B cell (primary cell): Measurements from ENCODE around the gene STUM. TPM values are rescaled to one million over a fixed set of nuclear protein-coding genes. Genes with fewer than 3 reads are reported as not detected.

Experiments used
- ATAC-seq: fragments of 200-7000 bp; cut with Tn5 transposase; one replicate; pipeline ENCODE4 v1.10.0; 2021; ENCODE audit warnings: low read depth, mild to moderate bottlenecking, moderate number of reproducible peaks, moderate library complexity
- CTCF ChIA-PET: fragments of 350-600 bp; sonication (Branson Sonifier 250); formaldehyde crosslinking; loops from one replicate; lab custom pipeline; 2021; ENCODE audit warnings: antibody characterized with exemption, inconsistent platforms; lab: Charles Lee
- POLR2A ChIA-PET: fragments of 350-600 bp; sonication (Branson Sonifier 250); formaldehyde crosslinking; loops from one replicate; lab custom pipeline; 2021; ENCODE audit warnings: antibody characterized with exemption; lab: Charles Lee
- DNase-seq: peaks from one replicate; pipeline ENCODE4 v3.0.0; 2013
- H2AFZ ChIP-seq: 2 replicates; pipeline ENCODE4 v1.6.1; 2012; ENCODE audit warnings: mild to moderate bottlenecking, low read depth, low read length; ENCODE audit not compliant: insufficient read depth, poor library complexity, severe bottlenecking
- H3K27ac ChIP-seq, 2 donors: 1 replicate in 1 of 2; 2 replicates in 1 of 2; pipeline ENCODE4 v1.5.1; 2012 to 2013; ENCODE audit warnings: low read length in 2 of 2, mild to moderate bottlenecking in 2 of 2, moderate library complexity in 1 of 2
- H3K27me3 ChIP-seq, 4 experiments: fragments of 200-600 bp in 1 of 4; sonication (generic) in 1 of 4; replicated peaks in 1 of 4; 1 replicate in 2 of 4; 2 replicates in 2 of 4; pipeline versions ENCODE4 v1.6.1 to v1.7.0; 2013 to 2016; ENCODE audit warnings: low read length in 3 of 4, mild to moderate bottlenecking in 2 of 4, mixed read lengths in 1 of 4, moderate library complexity in 1 of 4; ENCODE audit not compliant: insufficient read depth in 4 of 4, control insufficient read depth in 3 of 4; ENCODE audit errors: control extremely low read depth in 1 of 4
- H3K36me3 ChIP-seq, 2 experiments: replicated peaks in 1 of 2; 1 replicate in 1 of 2; 2 replicates in 1 of 2; pipeline versions ENCODE4 v1.6.1 to v1.7.1; 2013; ENCODE audit warnings: low read length in 1 of 2; ENCODE audit not compliant: insufficient read depth in 2 of 2, control insufficient read depth in 1 of 2; ENCODE audit errors: control extremely low read depth in 1 of 2, extremely low read depth in 1 of 2
- H3K4me1 ChIP-seq, 2 donors: fragments of 200-600 bp in 1 of 2; sonication (generic) in 1 of 2; 1 replicate in 1 of 2; 2 replicates in 1 of 2; pipeline versions ENCODE4 v1.5.1 to v1.6.1; 2013 to 2017; ENCODE audit warnings: low read length in 2 of 2; ENCODE audit not compliant: control insufficient read depth in 2 of 2, insufficient read depth in 2 of 2
- H3K4me2 ChIP-seq: replicated peaks from 2 replicates; pipeline ENCODE3; 2012; ENCODE audit warnings: mild to moderate bottlenecking, low read depth, low read length; ENCODE audit not compliant: poor library complexity, severe bottlenecking
- H3K4me3 ChIP-seq, 5 experiments: fragments of 200-600 bp in 1 of 5; sonication (generic) in 1 of 5; 1 replicate in 3 of 5; 2 replicates in 2 of 5; pipeline versions ENCODE4 v1.5.1 to v1.7.0; 2011 to 2016; ENCODE audit warnings: low read length in 4 of 5, mild to moderate bottlenecking in 4 of 5, low read depth in 2 of 5, control low read depth in 1 of 5, moderate library complexity in 1 of 5; ENCODE audit not compliant: insufficient read depth in 1 of 5; ENCODE audit errors: control extremely low read depth in 1 of 5, extremely low read depth in 1 of 5
- H3K79me2 ChIP-seq: fragments of 200-600 bp; sonication (generic); one replicate; pipeline ENCODE4 v1.6.0; 2016; ENCODE audit warnings: low read length; ENCODE audit not compliant: control insufficient read depth, insufficient read depth
- H3K9ac ChIP-seq: fragments of 200-600 bp; sonication (generic); 2 replicates; pipeline ENCODE4 v1.6.1; 2017; ENCODE audit warnings: mild to moderate bottlenecking, low read length, moderate library complexity
- H3K9me3 ChIP-seq, 3 donors: one replicate each; pipeline versions ENCODE4 v1.6.1 to v1.7.1; 2013; ENCODE audit warnings: low read length in 2 of 3; ENCODE audit not compliant: control insufficient read depth in 2 of 3, insufficient read depth in 1 of 3; ENCODE audit errors: control extremely low read depth in 1 of 3
- H4K20me1 ChIP-seq: 2 replicates; pipeline ENCODE4 v1.6.0; 2012; ENCODE audit warnings: mild to moderate bottlenecking, low read length; ENCODE audit not compliant: insufficient read depth, control insufficient read depth, poor library complexity, severe bottlenecking
- H3K27ac Mint-ChIP-seq: one replicate; pipeline ENCODE4 v1.8.0; 2021; ENCODE audit warnings: mixed read lengths
- H3K27me3 Mint-ChIP-seq: one replicate; pipeline ENCODE4 v1.8.0; 2021; ENCODE audit warnings: mixed read lengths
- H3K4me1 Mint-ChIP-seq: one replicate; pipeline ENCODE4 v1.8.0; 2021; ENCODE audit warnings: mixed read lengths
- H3K4me3 Mint-ChIP-seq: one replicate; pipeline ENCODE4 v1.8.0; 2021; ENCODE audit warnings: mixed read lengths
- H3K9me3 Mint-ChIP-seq: one replicate; pipeline ENCODE4 v1.8.0; 2022; ENCODE audit warnings: mixed read lengths; ENCODE audit not compliant: insufficient read depth
- CTCF ChIP-seq: fragments of 200-600 bp; IDR thresholded peaks from one replicate; pipeline ENCODE4 v1.8.0; 2022; ENCODE audit warnings: antibody characterized with exemption, mild to moderate bottlenecking
- EZH2 ChIP-seq: IDR thresholded peaks from 2 replicates; pipeline ENCODE4 v1.6.1; 2012; ENCODE audit warnings: borderline replicate concordance, low read depth, mild to moderate bottlenecking, moderate library complexity, low read length; ENCODE audit not compliant: insufficient read depth, poor library complexity, severe bottlenecking
- WGBS: methylation state at CpG from one replicate; pipeline ENCODE4 v1.1.5; 2013; ENCODE audit warnings: missing lambda C conversion rate; ENCODE audit not compliant: insufficient coverage; 5-methylcytosine and 5-hydroxymethylcytosine counted together
- intact Hi-C: fragments of 100-400 bp; cut with micrococcal nuclease; formaldehyde crosslinking; loops from one replicate; pipeline ENCODE4 v1.10.0; 2022
- polyA plus RNA-seq: library from polyadenylated mRNA; depleted of rRNA; stranded (reverse); fragments of >200 nt; gene quantifications from 2 replicates; pipeline ENCODE4 v1.2.3, GENCODE V29; 2012
- total RNA-seq, 2 donors: library from RNA; stranded (reverse); fragments of 120-200 nt in 1 of 2; gene quantifications; 1 replicate in 1 of 2; 2 replicates in 1 of 2; pipeline versions ENCODE4 v1.2.3 to v1.2.4, GENCODE V29; 2013 to 2022

Gene STUM
- total and polyA plus RNA-seq, 2 donors (not counting 1 experiment from before 2014, with no cell fraction given) = 0.12 to 0.69 TPM

GRCh38 chr1:226520640-226521355, 27.8 kb upstream of the STUM start:
- Mint-ChIP-seq H3K27me3 (peaks cover 29% of the 10 kb centered on the region), H3K27ac (no peak overlapping the region), H3K4me3 (no peak overlapping the region), H3K9me3 (no peaks in the 10 kb centered on the region), H3K4me1 (peaks cover 2% of the 10 kb centered on the region)
- intact Hi-C loops = no loop called here
- 92% methylated on average over 8 of the region's 9 CpGs for WGBS
- no peak for ATAC-seq
- Histone ChIP-seq H3K9ac (no peak overlapping the region), H3K27me3 (peaks cover 0 to 13% (median 0%) of the 10 kb centered on the region in 4 experiments), H4K20me1 (no peaks in the 10 kb centered on the region), H3K36me3 (no peaks in the 10 kb centered on the region), H3K4me2 (no peak overlapping the region), H3K27ac (no peak overlapping the region), H3K4me1 (no peaks in the 10 kb centered on the region), H3K9me3 (no peaks in the 10 kb centered on the region), H3K79me2 (no peaks in the 10 kb centered on the region), H2AFZ (no peak overlapping the region), H3K4me3 (no peak overlapping the region)
- no peak for TF ChIP-seq CTCF
- TF ChIP-seq EZH2 = no peak
- DNase-seq = no peak
- CTCF ChIA-PET = no interaction called here
- POLR2A ChIA-PET = no interaction called here

DNA sequence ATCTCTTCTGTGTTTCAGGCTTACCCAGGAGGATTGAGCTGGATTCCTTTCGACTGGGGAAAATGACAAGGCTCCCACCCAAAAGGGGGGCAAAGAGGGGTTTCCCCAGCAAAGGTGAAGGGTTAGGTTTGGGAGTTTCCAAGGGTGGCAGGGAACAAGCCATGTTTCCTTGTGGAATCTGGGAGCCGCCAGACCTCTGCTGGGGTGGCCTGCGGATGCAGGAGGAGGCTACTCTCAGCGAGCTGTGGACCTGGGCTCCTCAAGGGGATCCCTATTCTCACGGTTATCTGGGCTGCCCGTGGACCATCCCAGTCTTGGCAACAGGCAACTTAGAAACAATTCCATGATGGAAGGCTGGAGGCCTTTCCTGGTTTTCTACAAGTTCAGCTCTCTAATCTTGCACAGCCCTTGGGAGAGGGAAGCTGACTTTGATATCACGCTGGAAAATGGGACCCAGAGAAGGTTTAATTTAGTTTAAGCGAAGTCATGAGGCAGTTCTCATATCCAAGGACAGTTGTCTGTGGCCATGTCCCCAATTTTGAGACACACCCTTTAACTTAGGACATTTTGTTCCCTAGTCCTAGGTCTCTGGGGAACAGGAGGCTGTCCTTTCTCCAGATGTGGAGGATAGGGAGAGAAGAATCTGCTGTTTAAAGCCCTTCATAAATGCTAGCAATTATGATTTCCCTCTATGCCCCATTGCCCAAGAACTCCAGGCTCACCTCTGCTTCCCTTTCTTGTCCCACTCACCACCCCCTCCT, 24.7 kb upstream of the STUM start:
- H3K36me3 ChIP-seq = no peaks in the 10 kb centered on the region
- no peaks in the 10 kb centered on the region for H3K79me2 ChIP-seq
- H3K9ac ChIP-seq = no peak overlapping the region
- peaks cover 0 to 10% (median 0%) of the 10 kb centered on the region in 4 experiments for H3K27me3 ChIP-seq
- Mint-ChIP-seq H3K27me3 (peaks cover 19% of the 10 kb centered on the region), H3K9me3 (no peaks in the 10 kb centered on the region), H3K27ac (no peak overlapping the region), H3K4me3 (no peak overlapping the region), H3K4me1 (no peaks in the 10 kb centered on the region)
- no peak overlapping the region for H2AFZ ChIP-seq
- no peak for ATAC-seq
- H3K4me3 ChIP-seq = no peak overlapping the region
- H4K20me1 ChIP-seq = no peaks in the 10 kb centered on the region
- TF ChIP-seq EZH2 = no peak
- TF ChIP-seq CTCF = no peak
- ChIA-PET CTCF (interaction anchor here (0.8 kb wide), 1 partner anchor 191 kb away, joined by 3 read pairs; no protein-coding TSS in a partner anchor), POLR2A (no interaction called here)
- DNase-seq = no peak
- H3K9me3 ChIP-seq = peaks cover 0 to 6% (median 0%) of the 10 kb centered on the region in 3 donors
- H3K4me2 ChIP-seq = no peak overlapping the region
- no peak overlapping the region for H3K27ac ChIP-seq
- H3K4me1 ChIP-seq = no peaks in the 10 kb centered on the region
- intact Hi-C loops = no loop called here
- 94% methylated on average over 8 of the region's 8 CpGs for WGBS
